Left lung (tissue), 10 donors: ENCODE measurements around the gene GAS2. TPM values are rescaled to one million over a fixed set of nuclear protein-coding genes. Genes with fewer than 3 reads are reported as not detected.

Source experiments
- ATAC-seq: fragments of 200-7000 bp; cut with Tn5 transposase; one replicate; pipeline ENCODE4 v1.9.1; 2020; ENCODE audit warnings: moderate library complexity
- DNase-seq, 4 donors: peaks; one replicate each; pipeline ENCODE4 v3.0.0-alpha.2; 2013 to 2020
- H3K27ac ChIP-seq, 2 donors: fragments of 200-600 bp; sonication (generic) in 1 of 2; one replicate each; pipeline versions ENCODE4 v1.5.0 to v1.8.0; 2020 to 2021
- H3K27me3 ChIP-seq, 2 donors: fragments of 200-600 bp; sonication (generic) in 1 of 2; one replicate each; pipeline versions ENCODE4 v1.5.0 to v1.8.0; 2020 to 2021
- H3K36me3 ChIP-seq, 2 donors: fragments of 200-600 bp; sonication (generic) in 1 of 2; one replicate each; pipeline versions ENCODE4 v1.5.0 to v1.8.0; 2020 to 2021
- H3K4me1 ChIP-seq, 2 donors: fragments of 200-600 bp; one replicate each; pipeline ENCODE4 v1.8.0; 2021
- H3K4me3 ChIP-seq, 2 donors: fragments of 200-600 bp; sonication (generic) in 1 of 2; one replicate each; pipeline versions ENCODE4 v1.5.0 to v1.8.0; 2020 to 2021; ENCODE audit warnings: mild to moderate bottlenecking in 1 of 2
- H3K9me3 ChIP-seq, 2 donors: fragments of 200-600 bp; sonication (generic) in 1 of 2; one replicate each; pipeline versions ENCODE4 v1.5.0 to v1.8.0; 2020 to 2021
- CTCF ChIP-seq, 2 donors: fragments of 200-600 bp; sonication (generic) in 1 of 2; IDR thresholded peaks; one replicate each; pipeline versions ENCODE4 v1.5.0 to v1.8.0; 2021; ENCODE audit warnings: antibody characterized with exemption in 2 of 2
- intact Hi-C, 2 donors: fragments of 100-400 bp; cut with DNase I; formaldehyde crosslinking; loops; one replicate each; pipeline versions ENCODE4 v1.11.2 to v1.14.2; 2022
- polyA plus RNA-seq, 6 donors: library from polyadenylated mRNA; unstranded; fragments of 120-200 nt; gene quantifications; one replicate each; pipeline ENCODE4 v1.2.1, GENCODE V29; 2013; ENCODE audit not compliant: insufficient read length in 6 of 6
- total RNA-seq, 2 donors: library from RNA; stranded (reverse); fragmentation: NEBNext Ultra II Directional; extraction: Animal tissue kit (Norgen Biotek cat#: 25700); gene quantifications; one replicate each; pipeline ENCODE4 v1.2.1, GENCODE V29; 2021
- donor health status: DM: no; HTN: yes; CAD: no.
- donor health status: DM: no; HTN: no; CAD: no.

GAS2 gene
- total and polyA plus RNA-seq, 8 donors, result 0.96 to 12.0 (median 9.7) TPM

DNA sequence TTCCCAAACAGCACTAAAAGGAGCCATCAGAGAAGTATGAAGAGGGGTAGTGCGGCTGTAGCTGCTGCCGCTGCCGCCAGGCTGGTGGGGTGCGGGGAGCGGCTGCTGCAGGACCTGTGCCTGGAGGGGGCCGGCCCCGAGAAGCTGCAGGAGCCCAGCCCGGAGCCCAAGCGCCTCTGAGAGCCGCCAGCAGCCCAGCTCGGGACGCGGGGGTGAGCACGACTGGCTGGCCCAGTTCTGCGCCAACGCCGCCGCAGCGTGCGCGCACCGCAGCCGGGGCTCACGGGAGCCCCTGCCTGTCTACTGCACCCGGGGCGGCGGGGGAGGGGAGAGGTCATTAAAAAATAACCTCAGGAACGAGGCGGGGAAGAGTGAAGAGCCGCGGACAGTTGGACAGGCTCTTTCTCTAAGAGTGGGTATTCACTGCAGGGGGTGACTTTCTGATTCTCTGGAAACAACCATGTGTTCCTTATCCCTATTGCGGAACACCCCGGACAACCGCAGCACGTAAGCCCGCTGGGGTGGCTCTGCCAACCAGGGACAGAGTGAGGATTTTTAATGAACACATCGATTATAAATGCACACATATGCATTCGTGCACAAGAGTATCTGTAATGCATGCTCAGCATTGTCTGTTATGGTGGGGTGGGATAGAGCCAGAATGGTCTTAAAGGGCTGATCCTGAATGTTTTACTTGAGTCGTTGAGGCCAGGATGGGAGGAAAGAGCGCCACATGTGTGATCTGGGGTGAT is 453 bp downstream of the GAS2 start:
- H3K4me1 ChIP-seq, result peaks cover 0 to 9% of the 10 kb centered on the region in 2 donors
- H3K27me3 ChIP-seq, result peaks cover 13 to 64% of the 10 kb centered on the region in 2 donors
- no peak overlapping the region for H3K27ac ChIP-seq
- peak overlapping the region; percentile 14 to 16 for H3K4me3 ChIP-seq
- no peak for TF ChIP-seq CTCF (IDR thresholded peaks at IDR 0.05)
- intact Hi-C loops, result no loop called here
- DNase-seq, result peak; percentile 24 to 80 (median 42)
- H3K9me3 ChIP-seq, result no peaks in the 10 kb centered on the region
- no peaks in the 10 kb centered on the region for H3K36me3 ChIP-seq
- ATAC-seq, result peak; percentile 79

DNA sequence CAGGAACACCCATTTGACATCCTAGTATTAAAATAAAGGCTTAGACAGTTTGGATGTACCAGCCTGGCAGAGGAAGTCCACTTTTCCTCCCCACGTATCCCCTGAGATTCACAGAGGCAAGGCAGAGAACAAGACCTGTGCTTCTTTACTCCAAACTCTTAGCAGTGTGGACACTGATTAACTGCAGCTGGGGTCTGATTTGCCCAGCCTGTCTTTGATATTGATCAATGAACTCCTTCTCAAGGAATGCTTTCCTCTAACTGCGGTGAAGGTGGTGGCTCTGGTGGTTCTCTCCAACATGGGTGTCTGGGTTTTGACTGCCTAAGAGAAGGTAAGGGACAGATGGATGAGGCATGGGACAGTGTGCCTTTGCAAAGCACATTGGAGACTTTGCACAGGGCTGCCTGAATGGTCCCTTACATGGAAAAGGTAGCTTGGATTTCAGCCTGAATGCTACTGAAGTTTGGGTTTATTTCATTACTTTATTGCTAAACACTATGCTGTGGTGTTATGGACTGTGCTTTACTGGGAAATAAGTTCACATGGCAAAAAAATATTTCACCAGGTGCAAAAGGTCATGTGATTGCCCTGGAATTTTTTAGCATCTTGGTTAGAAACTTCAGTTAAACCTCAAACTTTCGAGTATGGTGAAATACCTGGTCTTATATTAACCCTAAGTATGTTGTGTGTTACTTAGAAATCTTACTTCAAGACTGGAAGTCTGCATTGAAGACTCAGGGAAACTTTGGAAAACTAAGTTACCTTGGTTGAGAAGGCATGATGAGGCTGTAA is 1.8 kb downstream of the GAS2 start:
- H3K27me3 ChIP-seq, result peaks cover 13 to 67% of the 10 kb centered on the region in 2 donors
- ATAC-seq, result no peak
- H3K36me3 ChIP-seq, result no peaks in the 10 kb centered on the region
- no peak overlapping the region for H3K27ac ChIP-seq
- H3K9me3 ChIP-seq, result no peaks in the 10 kb centered on the region
- no peak for DNase-seq
- intact Hi-C loops, result no loop called here
- H3K4me1 ChIP-seq, result peaks cover 0 to 9% of the 10 kb centered on the region in 2 donors
- no peak for TF ChIP-seq CTCF (IDR thresholded peaks at IDR 0.05)
- no peak overlapping the region for H3K4me3 ChIP-seq

DNA sequence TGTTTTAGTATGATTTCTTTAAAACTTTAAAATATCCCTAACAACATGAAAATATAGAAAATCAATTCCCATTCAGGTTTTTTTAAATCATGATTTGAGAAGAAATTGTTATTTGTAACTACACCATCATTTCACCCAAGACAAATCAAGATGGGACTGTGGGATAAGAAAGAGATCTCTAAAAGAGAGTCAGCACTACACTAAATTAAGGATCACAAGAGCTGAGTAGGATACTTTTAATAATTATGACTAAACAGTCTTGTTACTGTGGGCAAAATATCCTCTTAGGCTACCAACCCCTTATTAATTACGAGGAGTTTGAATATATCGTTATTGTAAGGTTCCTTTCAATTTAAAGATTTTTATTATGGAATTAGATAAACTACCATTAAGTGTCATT is 3.0 kb downstream of the GAS2 start:
- Histone ChIP-seq H3K9me3 (no peaks in the 10 kb centered on the region), H3K36me3 (no peaks in the 10 kb centered on the region), H3K27ac (no peak overlapping the region), H3K4me1 (peaks cover 0 to 9% of the 10 kb centered on the region in 2 donors), H3K4me3 (no peak overlapping the region), H3K27me3 (peaks cover 13 to 67% of the 10 kb centered on the region in 2 donors)
- TF ChIP-seq CTCF (IDR thresholded peaks at IDR 0.05), result no peak
- intact Hi-C loops, result no loop called here
- DNase-seq (no peak), ATAC-seq (no peak)

GRCh38 chr11:22670830-22671229 is 4.4 kb downstream of the GAS2 start:
- ATAC-seq (no peak), DNase-seq (no peak)
- H3K4me1 ChIP-seq, result peaks cover 0 to 9% of the 10 kb centered on the region in 2 donors
- TF ChIP-seq CTCF (IDR thresholded peaks at IDR 0.05), result no peak
- no peaks in the 10 kb centered on the region for H3K36me3 ChIP-seq
- peaks cover 9 to 53% of the 10 kb centered on the region in 2 donors for H3K27me3 ChIP-seq
- no peak overlapping the region for H3K4me3 ChIP-seq
- H3K27ac ChIP-seq, result no peak overlapping the region
- H3K9me3 ChIP-seq, result no peaks in the 10 kb centered on the region
- intact Hi-C loops, result no loop called here

- ATAC-seq, result no peak
- intact Hi-C loops, result no loop called here
- peaks cover 0 to 44% of the 10 kb centered on the region in 2 donors for H3K27me3 ChIP-seq
- H3K4me3 ChIP-seq, result no peak overlapping the region
- no peak for TF ChIP-seq CTCF (IDR thresholded peaks at IDR 0.05)
- H3K9me3 ChIP-seq, result no peaks in the 10 kb centered on the region
- DNase-seq, result no peak
- H3K36me3 ChIP-seq, result no peaks in the 10 kb centered on the region
- peaks cover 0 to 4% of the 10 kb centered on the region in 2 donors for H3K4me1 ChIP-seq
- H3K27ac ChIP-seq, result no peak overlapping the region
These were observed 5.3 kb downstream of the GAS2 start for GRCh38 chr11:22671751-22672150.
